Stimulated activated CD8-positive, alpha-beta memory T cell treated with anti-CD3 and anti-CD28 coated beads, Interleukin-4, amount 100 ng/mL, for 48 hours (primary cell): ENCODE data around the gene KAT6B.

Source experiments
- DNase-seq: peaks from one replicate; pipeline ENCODE4 v3.0.0-alpha.2; 2020

KAT6B gene

GRCh38 chr10:74994854-74995253 is 168.5 kb downstream of the KAT6B start:
- no peak for DNase-seq

- DNase-seq, result no peak
Measured at GRCh38 chr10:74995806-74996205, 169.4 kb downstream of the KAT6B start.

- no peak for DNase-seq
Measured at GRCh38 chr10:74997163-74997562, 170.8 kb downstream of the KAT6B start.

- no peak for DNase-seq
Measured at GRCh38 chr10:75000748-75001321, 174.4 kb downstream of the KAT6B start.

GRCh38 chr10:75001715-75002350 is 175.4 kb downstream of the KAT6B start:
- no peak for DNase-seq

GRCh38 chr10:75002351-75002725 is 175.9 kb downstream of the KAT6B start:
- no peak for DNase-seq

GRCh38 chr10:75002967-75003594 is 176.7 kb downstream of the KAT6B start:
- no peak for DNase-seq

GRCh38 chr10:75003891-75004290 is 177.5 kb downstream of the KAT6B start:
- no peak for DNase-seq

- no peak for DNase-seq
Measured at GRCh38 chr10:75007646-75008045, 181.2 kb downstream of the KAT6B start.

- DNase-seq, result no peak
Measured at GRCh38 chr10:75008952-75009351, 182.6 kb downstream of the KAT6B start.

- no peak for DNase-seq
Measured at GRCh38 chr10:75009426-75009825, 183.0 kb downstream of the KAT6B start.

- DNase-seq, result no peak
Measured at GRCh38 chr10:75010373-75010772, 184.0 kb downstream of the KAT6B start.

GRCh38 chr10:75011221-75011620 is 184.8 kb downstream of the KAT6B start:
- no peak for DNase-seq

- no peak for DNase-seq
Measured at GRCh38 chr10:75012471-75012870, 186.1 kb downstream of the KAT6B start.

- DNase-seq, result no peak
Measured at GRCh38 chr10:75013007-75013406, 186.6 kb downstream of the KAT6B start.

- DNase-seq, result no peak
Measured at GRCh38 chr10:75013522-75013921, 187.1 kb downstream of the KAT6B start.

- no peak for DNase-seq
Measured at GRCh38 chr10:75014516-75015230, 188.3 kb downstream of the KAT6B start.

- no peak for DNase-seq
Measured at GRCh38 chr10:75015442-75015841, 189.0 kb downstream of the KAT6B start.

GRCh38 chr10:75016325-75016724 is 189.9 kb downstream of the KAT6B start:
- no peak for DNase-seq

GRCh38 chr10:75018251-75018650 is 191.9 kb downstream of the KAT6B start:
- no peak for DNase-seq

GRCh38 chr10:75018686-75019307 is 192.4 kb downstream of the KAT6B start:
- DNase-seq, result no peak

- no peak for DNase-seq
Measured at GRCh38 chr10:75019370-75019769, 193.0 kb downstream of the KAT6B start.

- no peak for DNase-seq
Measured at GRCh38 chr10:75020168-75020567, 193.8 kb downstream of the KAT6B start.
